Muscle layer of duodenum (tissue), 2 donors: Measurements from ENCODE around the gene ZCCHC18.
"Not testable (repeated sequence)": the region's sequence is repeated elsewhere in the genome, so short reads cannot be mapped to it uniquely, and the experiment has no call there.

ENCODE experiments used
- H3K27ac ChIP-seq: one replicate; pipeline ENCODE4 v1.7.0; 2013; ENCODE audit warnings: mild to moderate bottlenecking, low read length
- H3K27me3 ChIP-seq: one replicate; pipeline ENCODE4 v1.7.0; 2013; ENCODE audit warnings: low read depth, mild to moderate bottlenecking, control low read depth, low read length
- H3K36me3 ChIP-seq, 2 donors: one replicate each; pipeline ENCODE4 v1.7.0; 2013; ENCODE audit warnings: low read length in 2 of 2, control low read depth in 1 of 2, mild to moderate bottlenecking in 1 of 2; ENCODE audit not compliant: insufficient read depth in 2 of 2, control insufficient read depth in 1 of 2
- H3K4me1 ChIP-seq, 2 donors: one replicate each; pipeline ENCODE4 v1.7.0; 2013; ENCODE audit warnings: low read length in 2 of 2, mild to moderate bottlenecking in 2 of 2, control low read depth in 1 of 2, moderate library complexity in 1 of 2; ENCODE audit not compliant: insufficient read depth in 2 of 2, control insufficient read depth in 1 of 2
- H3K4me3 ChIP-seq, 2 donors: one replicate each; pipeline ENCODE4 v1.7.0; 2013; ENCODE audit warnings: low read length in 2 of 2, low read depth in 1 of 2, mild to moderate bottlenecking in 1 of 2
- H3K9me3 ChIP-seq, 2 donors: one replicate each; pipeline ENCODE4 v1.7.0; 2013; ENCODE audit warnings: low read length in 2 of 2, control low read depth in 1 of 2, mild to moderate bottlenecking in 1 of 2; ENCODE audit not compliant: control insufficient read depth in 1 of 2
- donor health status: healthy.

ZCCHC18 gene

DNA sequence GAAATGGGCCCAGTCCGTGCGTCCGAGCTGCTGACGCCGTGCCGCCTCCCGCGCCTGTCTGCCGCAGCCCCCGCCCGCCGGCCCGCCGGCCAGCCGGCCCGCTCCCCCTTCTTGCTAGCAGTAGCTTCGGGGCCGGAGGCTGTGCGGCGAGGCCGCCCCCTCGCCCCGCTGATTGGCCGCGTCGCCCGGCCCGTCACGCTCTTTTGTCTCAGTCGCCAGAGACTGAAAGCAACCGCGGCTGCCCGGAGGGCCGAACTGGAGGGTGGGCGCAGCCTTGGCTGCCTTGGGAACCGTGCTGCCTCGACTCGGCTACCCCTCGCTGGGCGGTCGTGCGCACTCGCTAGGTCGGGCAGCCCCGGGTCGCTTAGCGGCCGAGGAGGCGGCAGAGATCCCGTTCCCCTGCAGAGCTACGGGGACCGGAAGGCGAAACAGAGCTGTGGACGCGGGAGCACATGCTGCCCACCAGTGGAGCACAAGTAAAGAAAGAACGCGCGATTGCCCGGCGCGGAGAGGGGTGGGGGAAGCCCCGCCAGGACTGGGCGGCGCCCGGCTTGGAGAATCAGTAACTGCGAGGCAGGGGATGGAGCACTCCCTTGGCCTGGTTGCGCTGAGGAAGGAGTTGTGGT is at the start of gene ZCCHC18:
TSS of gene ZCCHC18 (plus strand) at position 198 of the 626 bp plus-strand sequence. CDS start 1,589 bp downstream, outside the sequence.
- peaks cover 0 to 9% of the 10 kb centered on the region in 2 donors for H3K4me1 ChIP-seq
- H3K4me3 ChIP-seq = peak within 1 kb of the TSS; percentile 55 to 68

DNA sequence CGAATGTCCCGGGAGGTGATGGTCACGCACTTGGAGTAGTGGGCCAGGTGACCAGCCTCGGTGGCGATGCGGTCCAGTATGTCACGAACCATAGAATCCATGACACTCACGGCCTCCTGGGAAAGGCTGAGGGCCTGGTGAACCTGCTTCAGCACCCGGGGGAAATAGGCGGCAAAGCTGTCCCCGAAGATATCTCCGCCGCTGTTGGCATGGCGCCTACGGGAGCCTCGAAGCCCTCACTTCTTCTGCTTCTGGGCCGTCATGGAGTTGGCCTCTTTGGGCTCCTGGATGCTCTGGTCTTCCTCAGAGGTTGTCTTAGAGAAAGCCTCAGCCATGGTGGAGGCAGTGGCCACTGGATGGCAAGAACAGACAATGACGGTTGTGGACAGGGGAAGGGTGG is 49.7 kb upstream of the ZCCHC18 start:
- H3K27ac ChIP-seq, H3K4me1 ChIP-seq, H3K4me3 ChIP-seq, H3K9me3 ChIP-seq, H3K36me3 ChIP-seq, H3K27me3 ChIP-seq: not testable (repeated sequence)

More for the DNA sequence above, at the start of gene ZCCHC18:
- Histone ChIP-seq H3K9me3 (no peaks in the 10 kb centered on the region), H3K36me3 (no peaks in the 10 kb centered on the region), H3K27me3 (no peaks in the 10 kb centered on the region), H3K27ac (no peak within 1 kb of the TSS)

DNA sequence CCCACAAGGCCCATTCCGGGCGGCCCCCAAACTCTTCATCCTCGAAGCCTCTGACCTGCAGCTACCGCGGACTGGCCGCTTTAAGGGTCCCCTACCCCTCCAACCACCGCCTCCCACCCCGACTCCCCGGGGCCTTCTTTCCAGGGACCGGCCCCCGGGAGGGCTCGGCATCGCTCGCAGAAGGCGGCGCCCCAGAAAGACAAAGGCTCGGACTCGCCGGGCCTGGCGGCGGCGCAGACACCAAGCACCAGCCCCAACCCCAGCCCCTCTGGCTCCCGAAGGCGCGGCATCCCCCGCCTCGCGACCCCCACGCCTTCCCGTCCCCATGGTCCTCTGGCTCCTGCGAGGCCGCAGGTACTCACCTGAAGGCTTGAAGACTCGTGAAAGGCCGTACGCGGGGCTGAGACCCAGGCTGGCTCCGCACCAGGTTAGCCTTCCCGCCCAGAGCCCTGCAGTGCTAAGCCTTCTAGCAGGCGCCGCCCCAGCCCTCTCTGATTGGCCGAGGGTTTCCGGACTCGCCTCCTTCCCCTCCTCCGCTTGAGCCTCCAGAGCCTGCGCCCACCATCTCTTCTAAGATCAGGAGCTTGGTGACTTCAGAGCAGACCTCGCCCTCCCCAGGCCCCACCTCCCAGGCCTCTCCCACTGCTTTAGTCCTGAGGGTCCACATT is 36.4 kb upstream of the ZCCHC18 start, which contains the start of gene TMSB15C:
TSS of gene TMSB15C (minus strand) at position 459 of the 668 bp plus-strand sequence.
- not testable (repeated sequence) for H3K4me1 ChIP-seq, H3K27me3 ChIP-seq, H3K9me3 ChIP-seq, H3K27ac ChIP-seq, H3K4me3 ChIP-seq, H3K36me3 ChIP-seq

DNA sequence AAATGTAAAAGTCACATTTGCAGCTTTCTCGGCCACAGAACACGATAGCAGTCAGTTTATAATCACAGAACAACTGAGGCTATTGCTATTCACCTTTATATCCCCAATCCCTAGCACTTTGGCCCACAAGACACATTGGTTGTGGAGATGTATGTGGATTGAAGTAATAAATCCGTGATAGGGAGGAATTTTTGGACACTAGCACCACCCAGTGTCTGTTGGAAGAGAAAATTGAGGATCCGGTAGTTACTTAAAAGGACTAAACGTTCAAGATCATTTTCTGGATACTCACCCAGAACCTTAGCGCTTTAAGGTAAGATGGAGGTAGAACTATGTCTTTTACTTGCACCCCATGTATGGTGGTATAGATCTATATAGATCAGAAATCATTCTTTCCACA is 34.5 kb upstream of the ZCCHC18 start:
- not testable (repeated sequence) for H3K4me3 ChIP-seq, H3K4me1 ChIP-seq, H3K27ac ChIP-seq, H3K36me3 ChIP-seq, H3K27me3 ChIP-seq, H3K9me3 ChIP-seq

DNA sequence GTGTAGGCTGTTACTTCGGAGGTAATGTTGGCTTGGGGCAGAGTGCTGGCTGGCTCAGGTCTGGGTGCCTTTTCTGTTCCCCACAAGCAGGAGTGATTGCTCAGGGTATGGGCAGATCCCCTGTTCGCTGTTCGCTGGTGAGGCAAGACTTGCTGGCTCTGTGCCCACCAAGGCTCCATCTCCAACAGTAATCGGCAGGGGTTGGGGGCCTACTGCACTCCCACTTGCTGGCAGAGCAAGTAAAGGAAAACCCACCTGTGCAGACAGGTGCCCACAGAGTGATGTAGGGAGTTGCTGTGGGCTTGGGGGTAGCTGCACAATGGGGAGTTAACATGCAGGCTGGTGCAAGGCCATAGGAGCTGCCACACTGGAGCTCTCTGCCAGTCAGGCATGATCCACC is 28.3 kb upstream of the ZCCHC18 start:
- Histone ChIP-seq H3K4me1 (no peaks in the 10 kb centered on the region), H3K4me3 (no peak overlapping the region), H3K36me3 (no peaks in the 10 kb centered on the region), H3K27me3 (no peaks in the 10 kb centered on the region), H3K9me3 (no peaks in the 10 kb centered on the region), H3K27ac (no peak overlapping the region)

DNA sequence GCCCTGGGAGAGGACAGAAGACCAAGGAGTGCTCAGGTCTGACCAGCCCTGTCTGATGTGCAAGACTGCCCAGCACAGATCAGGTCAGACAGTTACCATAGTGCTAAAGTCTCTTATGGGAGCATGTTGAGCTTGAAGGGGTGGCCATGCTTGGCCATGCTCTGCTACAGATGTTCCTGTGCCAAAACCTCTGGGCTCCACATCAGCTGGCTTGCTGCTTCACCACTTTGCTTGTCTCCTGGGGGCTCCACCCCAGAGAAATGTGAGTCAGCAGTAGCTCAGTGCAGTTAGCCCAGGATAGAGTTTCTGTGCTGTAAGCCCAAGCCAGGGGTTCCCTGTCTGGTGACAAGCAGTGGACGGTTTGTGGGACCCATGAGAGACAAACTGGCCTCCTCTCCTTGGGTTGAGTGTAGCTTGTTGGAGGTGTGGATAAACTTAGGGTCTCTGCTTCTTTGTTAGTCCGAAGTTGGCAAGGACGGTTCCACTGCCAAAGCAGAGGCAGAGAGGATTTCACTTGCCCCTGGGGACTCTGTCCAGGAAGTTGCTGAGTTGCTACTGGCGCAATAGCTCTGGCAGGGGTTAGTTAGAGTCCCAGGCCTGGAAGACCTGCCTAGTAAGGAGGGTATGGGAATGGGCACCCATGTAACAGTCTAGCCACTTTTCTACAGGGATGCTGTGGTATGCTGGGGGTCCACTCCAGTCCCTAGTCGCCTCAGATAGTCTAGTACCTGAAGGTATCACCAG is 27.6 kb upstream of the ZCCHC18 start:
- Histone ChIP-seq H3K36me3 (no peaks in the 10 kb centered on the region), H3K4me3 (no peak overlapping the region), H3K27me3 (no peaks in the 10 kb centered on the region), H3K27ac (no peak overlapping the region), H3K9me3 (no peaks in the 10 kb centered on the region), H3K4me1 (no peaks in the 10 kb centered on the region)

DNA sequence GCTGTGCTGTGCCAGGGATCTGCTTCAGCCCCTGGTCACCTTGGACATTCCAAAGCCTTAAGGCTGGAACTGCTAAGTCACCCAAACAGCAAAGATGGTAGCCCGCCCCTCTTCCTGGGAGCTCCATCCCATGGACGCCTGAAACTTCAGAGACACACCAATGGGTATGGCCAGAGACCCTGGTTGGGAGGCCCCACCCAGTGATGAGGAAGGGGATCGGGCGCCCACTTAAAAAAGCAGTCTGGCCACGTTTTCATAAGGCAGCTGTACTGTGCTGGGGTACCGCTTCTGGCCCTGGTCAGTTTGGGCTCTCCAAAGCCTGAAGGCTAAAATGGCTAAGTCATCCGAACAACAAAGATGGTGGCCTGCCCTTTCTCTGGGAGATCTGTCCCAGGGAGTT is 26.8 kb upstream of the ZCCHC18 start:
- Histone ChIP-seq H3K4me1 (no peaks in the 10 kb centered on the region), H3K27me3 (no peaks in the 10 kb centered on the region), H3K36me3 (no peaks in the 10 kb centered on the region), H3K9me3 (no peaks in the 10 kb centered on the region), H3K4me3 (no peak overlapping the region), H3K27ac (no peak overlapping the region)

DNA sequence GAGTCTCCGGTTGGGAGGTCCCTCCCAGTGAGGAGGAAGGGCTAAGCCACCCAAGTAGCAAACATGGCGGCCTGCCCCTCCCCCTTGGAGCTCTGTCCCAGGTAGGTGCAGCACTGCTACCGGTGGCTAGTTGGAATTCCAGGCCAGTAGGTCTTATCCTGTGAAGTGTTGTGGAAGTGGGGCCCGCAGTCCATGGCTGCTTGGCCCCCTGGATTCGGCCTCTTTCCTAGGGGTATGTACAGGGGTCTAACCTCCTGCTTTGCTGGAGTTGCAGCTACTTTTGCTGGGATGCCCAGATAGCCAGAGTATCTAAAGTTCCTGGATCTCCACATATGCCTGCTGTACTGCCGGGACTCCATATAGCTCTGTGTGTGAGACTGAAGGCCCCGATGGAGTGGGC is 26.4 kb upstream of the ZCCHC18 start:
- no peak overlapping the region for H3K4me3 ChIP-seq
- H3K36me3 ChIP-seq = no peaks in the 10 kb centered on the region
- H3K4me1 ChIP-seq = no peaks in the 10 kb centered on the region
- no peaks in the 10 kb centered on the region for H3K9me3 ChIP-seq
- H3K27ac ChIP-seq = no peak overlapping the region
- no peaks in the 10 kb centered on the region for H3K27me3 ChIP-seq

DNA sequence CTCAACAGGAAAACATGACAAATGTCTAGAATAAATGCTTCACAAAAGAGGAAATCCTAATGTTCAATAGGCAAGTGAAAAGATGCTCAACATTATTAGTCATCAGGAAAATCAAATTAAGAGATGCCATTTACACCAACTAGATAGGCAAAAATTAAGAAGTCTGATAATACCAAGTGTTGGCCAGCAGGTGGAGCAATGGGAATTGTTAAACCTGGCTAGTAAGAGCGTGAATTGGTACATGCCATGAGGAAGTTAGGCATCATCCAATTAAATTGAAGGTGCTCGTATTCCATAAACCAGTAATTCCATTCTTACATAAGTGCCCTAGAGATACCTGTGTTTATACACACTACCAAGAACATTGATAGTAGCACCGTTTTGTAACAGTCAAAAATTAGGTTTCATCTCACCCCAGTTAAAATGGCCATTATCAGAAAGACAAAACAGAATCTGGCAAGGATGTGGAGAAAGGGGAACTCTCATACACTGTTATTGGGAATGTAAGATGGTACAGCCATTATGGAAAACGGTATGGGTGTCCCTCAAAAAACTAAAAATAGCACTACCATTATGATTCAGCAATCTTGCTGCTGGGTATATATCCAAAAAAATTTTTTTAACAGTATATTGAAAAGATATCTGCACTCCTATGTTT is 14.0 kb upstream of the ZCCHC18 start:
- H3K27me3 ChIP-seq = no peaks in the 10 kb centered on the region
- H3K27ac ChIP-seq = no peak overlapping the region
- H3K9me3 ChIP-seq = no peaks in the 10 kb centered on the region
- no peak overlapping the region for H3K4me3 ChIP-seq
- H3K4me1 ChIP-seq = no peaks in the 10 kb centered on the region
- no peaks in the 10 kb centered on the region for H3K36me3 ChIP-seq

DNA sequence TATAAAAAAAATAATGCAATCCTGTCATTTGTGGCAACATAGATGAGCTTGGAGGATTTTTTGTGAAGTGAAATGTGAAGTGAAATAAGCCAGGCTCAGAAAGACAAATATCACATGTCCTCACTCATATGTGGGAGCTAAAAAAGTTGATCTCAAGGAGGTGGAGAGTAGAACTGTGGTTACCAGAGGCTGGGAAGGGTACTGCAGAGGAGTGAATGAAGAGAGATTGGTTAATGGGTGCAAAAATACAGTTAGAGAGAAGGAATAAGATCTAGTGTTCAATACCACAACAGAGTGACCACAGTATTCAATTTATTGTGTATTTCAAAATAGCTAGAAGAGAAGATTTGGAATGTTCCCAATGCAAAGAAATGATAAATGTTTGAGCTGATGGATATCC is 13.4 kb upstream of the ZCCHC18 start:
- no peaks in the 10 kb centered on the region for H3K36me3 ChIP-seq
- H3K4me1 ChIP-seq = no peaks in the 10 kb centered on the region
- no peak overlapping the region for H3K27ac ChIP-seq
- no peaks in the 10 kb centered on the region for H3K27me3 ChIP-seq
- H3K9me3 ChIP-seq = no peaks in the 10 kb centered on the region
- H3K4me3 ChIP-seq = no peak overlapping the region

DNA sequence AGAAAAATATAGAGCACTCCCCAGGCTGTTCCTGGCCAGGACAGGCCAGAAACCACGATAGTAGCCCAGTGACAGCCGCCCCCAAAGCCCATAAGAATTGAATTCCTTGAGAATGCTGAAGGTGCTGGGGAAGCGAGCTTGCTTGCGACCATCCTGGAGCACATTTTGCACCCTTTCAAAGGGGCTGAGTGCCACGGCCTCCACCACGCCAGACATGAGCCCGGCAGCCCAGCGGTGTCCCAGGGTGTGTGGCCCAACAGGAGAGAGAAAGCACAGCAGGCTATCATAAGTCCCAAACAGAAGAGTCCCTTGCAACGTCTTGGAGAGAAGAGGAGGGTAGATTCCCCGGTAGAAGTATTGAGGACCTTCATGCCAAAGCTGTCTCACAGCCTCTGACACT is 7.6 kb upstream of the ZCCHC18 start:
- no peaks in the 10 kb centered on the region for H3K27me3 ChIP-seq

More for the DNA sequence above, 7.6 kb upstream of the ZCCHC18 start:
- H3K4me1 ChIP-seq = no peaks in the 10 kb centered on the region
- no peak overlapping the region for H3K4me3 ChIP-seq
- no peaks in the 10 kb centered on the region for H3K36me3 ChIP-seq
- no peaks in the 10 kb centered on the region for H3K9me3 ChIP-seq
- H3K27ac ChIP-seq = no peak overlapping the region
